ENCODE measurements around the gene RSU1.

DNA sequence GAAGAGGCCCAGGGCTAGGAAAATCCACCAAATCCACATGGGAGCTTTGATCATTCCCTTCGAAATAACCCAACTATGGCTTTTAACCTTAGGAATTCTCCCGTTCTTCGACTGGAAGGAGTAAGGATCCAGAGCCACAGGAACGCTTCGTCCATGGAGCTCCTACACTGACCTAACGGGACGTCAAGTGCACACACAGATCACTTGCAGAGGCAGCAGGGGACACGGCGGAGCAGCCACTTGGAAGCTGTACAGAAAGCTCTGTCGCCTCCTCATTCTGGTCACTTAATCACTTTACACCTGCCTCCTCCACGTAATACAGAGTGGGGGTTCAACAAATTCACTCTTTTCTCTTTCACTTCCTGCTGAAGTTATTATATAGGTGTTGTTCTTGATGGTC is 43.9 kb downstream of the RSU1 start:
- TF ChIP-seq, protein P1, sequence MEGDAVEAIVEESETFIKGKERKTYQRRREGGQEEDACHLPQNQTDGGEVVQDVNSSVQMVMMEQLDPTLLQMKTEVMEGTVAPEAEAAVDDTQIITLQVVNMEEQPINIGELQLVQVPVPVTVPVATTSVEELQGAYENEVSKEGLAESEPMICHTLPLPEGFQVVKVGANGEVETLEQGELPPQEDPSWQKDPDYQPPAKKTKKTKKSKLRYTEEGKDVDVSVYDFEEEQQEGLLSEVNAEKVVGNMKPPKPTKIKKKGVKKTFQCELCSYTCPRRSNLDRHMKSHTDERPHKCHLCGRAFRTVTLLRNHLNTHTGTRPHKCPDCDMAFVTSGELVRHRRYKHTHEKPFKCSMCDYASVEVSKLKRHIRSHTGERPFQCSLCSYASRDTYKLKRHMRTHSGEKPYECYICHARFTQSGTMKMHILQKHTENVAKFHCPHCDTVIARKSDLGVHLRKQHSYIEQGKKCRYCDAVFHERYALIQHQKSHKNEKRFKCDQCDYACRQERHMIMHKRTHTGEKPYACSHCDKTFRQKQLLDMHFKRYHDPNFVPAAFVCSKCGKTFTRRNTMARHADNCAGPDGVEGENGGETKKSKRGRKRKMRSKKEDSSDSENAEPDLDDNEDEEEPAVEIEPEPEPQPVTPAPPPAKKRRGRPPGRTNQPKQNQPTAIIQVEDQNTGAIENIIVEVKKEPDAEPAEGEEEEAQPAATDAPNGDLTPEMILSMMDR (conservative IDR thresholded peaks at IDR 0.05) = no peak
- no peak for TF ChIP-seq ZFX (IDR thresholded peaks at IDR 0.05)

All from C4-2B (cell line).